ENCODE measurements around the gene SP140. TPM values are rescaled to one million over a fixed set of nuclear protein-coding genes. Genes with fewer than 3 reads are reported as not detected.

The SP140 gene
- polyA plus RNA-seq, 1 experiment: 1.5 TPM

- no peak for TF ChIP-seq CTCF (IDR thresholded peaks at IDR 0.05; ENCODE audit: low read depth, low read length)
- no peaks in the 10 kb centered on the region; the same call in 1 of the 2 replicates for H3K9me3 ChIP-seq (ENCODE audit: control insufficient read depth, insufficient read depth, low read length)
- no peaks in the 10 kb centered on the region for H3K27me3 ChIP-seq (ENCODE audit: control insufficient read depth, insufficient read depth, low read length)
- POLR2A ChIA-PET: no interaction called here
- no peak overlapping the region for H3K4me3 ChIP-seq (ENCODE audit: low read depth, low read length)
- CTCF ChIA-PET: no interaction called here
- no peak overlapping the region for H3K27ac ChIP-seq (ENCODE audit: low read depth, low read length)
- DNase-seq (ENCODE audit: low read depth, low spot score): no peak
Measured at GRCh38 chr2:230312638-230313037, 87.1 kb downstream of the SP140 start.

- no peak for DNase-seq (ENCODE audit: low read depth, low spot score)
- POLR2A ChIA-PET: no interaction called here
- CTCF ChIA-PET: no interaction called here
Measured at GRCh38 chr2:230317366-230317765, 91.8 kb downstream of the SP140 start.

GRCh38 chr2:230318190-230319121, 92.9 kb downstream of the SP140 start:
- CTCF ChIA-PET: no interaction called here
- POLR2A ChIA-PET: no interaction called here
- Histone ChIP-seq H3K27ac (ENCODE audit: low read depth, low read length) (no peak overlapping the region), H3K9me3 (ENCODE audit: control insufficient read depth, insufficient read depth, low read length) (peaks cover 12% of the 10 kb centered on the region), H3K4me3 (ENCODE audit: low read depth, low read length) (no peak overlapping the region), H3K27me3 (ENCODE audit: control insufficient read depth, insufficient read depth, low read length) (no peaks in the 10 kb centered on the region)
- no peak for DNase-seq (ENCODE audit: low read depth, low spot score)
- no peak for TF ChIP-seq CTCF (IDR thresholded peaks at IDR 0.05; ENCODE audit: low read depth, low read length)

More at GRCh38 chr2:230317366-230317765, 91.8 kb downstream of the SP140 start:
- Histone ChIP-seq H3K27me3 (ENCODE audit: control insufficient read depth, insufficient read depth, low read length) (no peaks in the 10 kb centered on the region), H3K4me3 (ENCODE audit: low read depth, low read length) (no peak overlapping the region), H3K27ac (ENCODE audit: low read depth, low read length) (no peak overlapping the region), H3K9me3 (ENCODE audit: control insufficient read depth, insufficient read depth, low read length) (peaks cover 3% of the 10 kb centered on the region)
- no peak for TF ChIP-seq CTCF (IDR thresholded peaks at IDR 0.05; ENCODE audit: low read depth, low read length)

GRCh38 chr2:230319211-230319862, 93.8 kb downstream of the SP140 start:
- Histone ChIP-seq H3K9me3 (ENCODE audit: control insufficient read depth, insufficient read depth, low read length) (peaks cover 14% of the 10 kb centered on the region), H3K4me3 (ENCODE audit: low read depth, low read length) (no peak overlapping the region), H3K27ac (ENCODE audit: low read depth, low read length) (no peak overlapping the region), H3K27me3 (ENCODE audit: control insufficient read depth, insufficient read depth, low read length) (no peaks in the 10 kb centered on the region)
- DNase-seq (ENCODE audit: low read depth, low spot score): no peak
- ChIA-PET POLR2A (no interaction called here), CTCF (no interaction called here)
- no peak for TF ChIP-seq CTCF (IDR thresholded peaks at IDR 0.05; ENCODE audit: low read depth, low read length)

GRCh38 chr2:230321031-230321430, 95.5 kb downstream of the SP140 start:
- no peaks in the 10 kb centered on the region for H3K27me3 ChIP-seq (ENCODE audit: control insufficient read depth, insufficient read depth, low read length)
- H3K9me3 ChIP-seq (ENCODE audit: control insufficient read depth, insufficient read depth, low read length): peaks cover 14% of the 10 kb centered on the region
- ChIA-PET CTCF (no interaction called here), POLR2A (no interaction called here)
- H3K4me3 ChIP-seq (ENCODE audit: low read depth, low read length): no peak overlapping the region
- DNase-seq (ENCODE audit: low read depth, low spot score): no peak
- H3K27ac ChIP-seq (ENCODE audit: low read depth, low read length): no peak overlapping the region
- TF ChIP-seq CTCF (IDR thresholded peaks at IDR 0.05; ENCODE audit: low read depth, low read length): no peak

Data from AG04450 (cell line).